Pancreas (tissue), 10 donors: ENCODE results near the gene ZBTB7C. TPM values are rescaled to one million over a fixed set of nuclear protein-coding genes. Genes with fewer than 3 reads are reported as not detected.

ENCODE experiments used
- ATAC-seq, 4 donors: fragments of 200-7000 bp; cut with Tn5 transposase; one replicate each; pipeline versions ENCODE4 v1.8.0 to v1.9.1; 2020; ENCODE audit warnings: mild to moderate bottlenecking in 4 of 4, moderate library complexity in 4 of 4
- DNase-seq, 6 donors: peaks; one replicate each; pipeline ENCODE4 v3.0.0-alpha.2; 2020
- FAIRE-seq: peaks from 2 replicates; lab custom pipeline; 2012; peaks lifted over from hg19 to GRCh38; lab: Jason Lieb, UNC
- H3K27ac ChIP-seq, 4 donors: fragments of 200-600 bp; sonication (generic); 1 replicate in 3 of 4; 2 replicates in 1 of 4; pipeline versions ENCODE4 v1.5.0 to v1.8.0; 2020
- H3K27me3 ChIP-seq, 4 donors: fragments of 200-600 bp; one replicate each; pipeline ENCODE4 v1.8.0; 2021
- H3K36me3 ChIP-seq, 3 donors: fragments of 200-600 bp; sonication (generic) in 1 of 3; one replicate each; pipeline versions ENCODE4 v1.5.0 to v1.8.0; 2020 to 2021
- H3K4me1 ChIP-seq, 3 donors: fragments of 200-600 bp; one replicate each; pipeline ENCODE4 v1.8.0; 2021
- H3K4me3 ChIP-seq, 4 donors: fragments of 200-600 bp; sonication (generic) in 2 of 4; one replicate each; pipeline versions ENCODE4 v1.5.0 to v1.8.0; 2020 to 2021
- H3K9me3 ChIP-seq, 4 donors: fragments of 200-600 bp; one replicate each; pipeline ENCODE4 v1.8.0; 2021
- CTCF ChIP-seq, 4 donors: fragments of 200-600 bp; sonication (generic) in 3 of 4; IDR thresholded peaks; one replicate each; pipeline versions ENCODE4 v1.5.0 to v1.8.0; 2021; ENCODE audit warnings: antibody characterized with exemption in 4 of 4
- WGBS, 2 donors: extraction: QIAGEN DNeasy Blood & Tissue Kit; methylation state at CpG; one replicate each; pipeline ENCODE4 v1.1.7; 2013; 5-methylcytosine and 5-hydroxymethylcytosine counted together
- intact Hi-C, 3 donors: fragments of 100-400 bp; cut with DNase I; formaldehyde crosslinking; loops; one replicate each; pipeline versions ENCODE4 v1.11.1 to v1.14.2; 2022
- polyA plus RNA-seq, 2 donors: library from polyadenylated mRNA; stranded (reverse); fragments of 200-250 nt; gene quantifications; one replicate each; pipeline ENCODE4 v1.2.3, GENCODE V29; 2013
- total RNA-seq, 6 donors: library from RNA; stranded (reverse); fragmentation: NEBNext Ultra II Directional in 4 of 6; extraction: Animal tissue kit (Norgen Biotek cat#: 25700) in 4 of 6; gene quantifications; one replicate each; pipeline versions ENCODE4 v1.2.1 to v1.2.4, GENCODE V29; 2021 to 2023
- donor health status: healthy with polysubstance abuse.
- donor health status: DM: no; HTN: no; CAD: no; lungs with moderate emphysema.
- donor health status: DM: no; HTN: no; CAD: no.
- donor health status: control.
- donor health status: control.
- donor health status: Bipolar disorder and iron deficiency.
- donor health status: DM: yes; HTN: yes; CAD: no.
- donor health status: DM: no; HTN: no; CAD: no.
- donor health status: DM: no; HTN: no; CAD: no.
- donor health status: DM: yes; HTN: yes; CAD: no.

Gene ZBTB7C
- total and polyA plus RNA-seq, 8 donors: 0.35 to 1.7 (median 0.91) TPM

DNA sequence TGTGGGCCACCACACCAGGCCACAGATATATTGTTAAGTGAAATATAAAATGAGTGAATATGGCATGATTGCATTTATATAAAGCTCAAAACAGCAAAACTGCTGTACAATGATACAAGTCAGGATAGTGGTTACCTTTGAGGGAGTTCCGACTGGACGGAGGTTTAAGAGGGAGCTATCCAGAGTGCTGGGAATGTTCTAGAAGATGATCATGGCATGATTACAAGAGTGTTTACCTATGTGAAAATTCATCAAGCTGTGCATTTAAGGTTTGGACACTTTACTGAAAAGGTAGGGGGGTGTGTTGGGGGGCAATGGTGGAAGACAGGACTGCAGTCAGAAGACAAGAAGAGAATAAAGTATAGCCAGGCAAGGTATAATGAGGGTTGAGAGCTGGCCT is 201.4 kb downstream of the ZBTB7C start:
- no peak for FAIRE-seq
- TF ChIP-seq CTCF (IDR thresholded peaks at IDR 0.05): no peak
- 91 to 92% methylated on average over 2 of the region's 2 CpGs for WGBS, 2 donors
- H3K9me3 ChIP-seq: no peaks in the 10 kb centered on the region
- no peak overlapping the region for H3K27ac ChIP-seq
- no peaks in the 10 kb centered on the region for H3K27me3 ChIP-seq
- no peak for DNase-seq
- intact Hi-C loops: no loop called here
- H3K4me3 ChIP-seq: no peak overlapping the region
- no peak for ATAC-seq
- no peaks in the 10 kb centered on the region for H3K36me3 ChIP-seq
- H3K4me1 ChIP-seq: peaks cover 0 to 11% (median 9%) of the 10 kb centered on the region in 3 donors

DNA sequence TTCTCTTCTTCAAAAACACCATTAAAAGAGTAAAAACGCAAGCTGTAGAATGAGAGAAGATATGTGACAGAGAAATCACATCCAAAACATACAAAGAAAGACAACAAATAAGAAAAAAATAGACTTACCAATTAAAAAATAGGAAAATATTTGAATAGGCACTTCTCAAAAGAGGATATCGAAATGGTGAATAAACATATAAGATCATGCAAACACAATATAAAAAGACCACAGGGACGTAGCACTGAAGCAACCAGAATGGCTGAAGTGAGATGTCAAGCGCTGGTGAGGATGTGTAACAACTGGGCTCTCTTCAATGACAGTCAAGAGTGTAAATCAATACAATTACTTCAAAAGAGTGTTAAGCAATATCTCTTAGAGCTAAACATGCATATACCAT is 202.3 kb downstream of the ZBTB7C start:
- TF ChIP-seq CTCF (IDR thresholded peaks at IDR 0.05): no peak
- Histone ChIP-seq H3K4me3 (no peak overlapping the region), H3K36me3 (no peaks in the 10 kb centered on the region), H3K27me3 (no peaks in the 10 kb centered on the region), H3K9me3 (no peaks in the 10 kb centered on the region), H3K27ac (no peak overlapping the region), H3K4me1 (peaks cover 0 to 11% (median 9%) of the 10 kb centered on the region in 3 donors)
- FAIRE-seq (no peak), ATAC-seq (no peak), DNase-seq (no peak)
- WGBS, 2 donors: 91 to 98% methylated on average over 4 of the region's 4 CpGs
- intact Hi-C loops: no loop called here

DNA sequence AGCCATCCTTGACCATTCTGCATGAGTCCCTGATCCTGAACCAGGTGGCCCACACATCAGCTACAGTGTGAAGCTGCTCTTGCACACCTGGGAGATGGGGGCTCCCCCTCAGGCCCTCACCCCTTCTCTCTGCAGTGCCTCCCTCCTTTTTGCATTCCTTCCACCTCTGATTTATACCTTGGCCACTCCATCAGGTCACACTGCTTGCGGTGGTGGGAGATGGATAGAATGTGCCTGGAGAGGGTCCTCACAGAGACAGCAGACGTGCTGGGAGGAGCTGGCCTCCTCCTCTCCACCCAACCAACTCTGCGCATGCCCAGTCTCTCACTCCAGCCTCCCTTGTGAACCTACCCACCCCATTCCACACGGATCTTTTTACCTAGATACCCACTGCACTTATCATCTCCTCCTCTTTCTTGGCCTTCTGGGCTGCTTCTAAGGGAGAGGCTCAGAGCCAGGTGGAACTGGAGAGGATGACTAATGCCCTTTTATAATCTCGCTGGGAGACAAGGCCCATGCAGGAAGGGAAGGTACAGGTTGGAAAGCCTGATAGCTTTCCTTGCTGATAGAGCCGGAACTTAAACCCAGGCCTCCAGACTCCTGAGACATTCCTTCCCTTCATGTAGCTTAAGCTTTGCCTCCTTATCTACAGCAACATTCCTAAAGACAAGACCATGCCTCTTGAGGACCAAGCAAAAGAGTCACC is 205.1 kb downstream of the ZBTB7C start:
- intact Hi-C loops: no loop called here
- peak in 1 of 4 donors; percentile 44 for ATAC-seq

GRCh38 chr18:48203288-48203945 is 205.8 kb downstream of the ZBTB7C start:
- TF ChIP-seq CTCF (IDR thresholded peaks at IDR 0.05): no peak
- Histone ChIP-seq H3K4me3 (no peak overlapping the region), H3K27ac (no peak overlapping the region), H3K4me1 (peaks cover 0 to 6% (median 5%) of the 10 kb centered on the region in 3 donors), H3K27me3 (no peaks in the 10 kb centered on the region), H3K9me3 (no peaks in the 10 kb centered on the region), H3K36me3 (no peaks in the 10 kb centered on the region)
- FAIRE-seq (no peak), DNase-seq (no peak), ATAC-seq (no peak)
- intact Hi-C loops: no loop called here
- 95 to 96% methylated on average over 4 of the region's 4 CpGs for WGBS, 2 donors

More for the DNA sequence above, 205.1 kb downstream of the ZBTB7C start:
- H3K27ac ChIP-seq: no peak overlapping the region
- no peaks in the 10 kb centered on the region for H3K36me3 ChIP-seq
- peaks cover 0 to 11% (median 9%) of the 10 kb centered on the region in 3 donors for H3K4me1 ChIP-seq
- no peaks in the 10 kb centered on the region for H3K27me3 ChIP-seq
- FAIRE-seq: no peak
- 76 to 93% methylated on average over 6 of the region's 6 CpGs for WGBS, 2 donors
- H3K4me3 ChIP-seq: no peak overlapping the region
- no peak for TF ChIP-seq CTCF (IDR thresholded peaks at IDR 0.05)
- no peaks in the 10 kb centered on the region for H3K9me3 ChIP-seq
- DNase-seq: no peak
